ENCODE measurements around the gene BLVRB.
"Not testable (repeated sequence)": the region's sequence is repeated elsewhere in the genome, so short reads cannot be mapped to it uniquely, and the experiment has no call there.

BLVRB gene

DNA sequence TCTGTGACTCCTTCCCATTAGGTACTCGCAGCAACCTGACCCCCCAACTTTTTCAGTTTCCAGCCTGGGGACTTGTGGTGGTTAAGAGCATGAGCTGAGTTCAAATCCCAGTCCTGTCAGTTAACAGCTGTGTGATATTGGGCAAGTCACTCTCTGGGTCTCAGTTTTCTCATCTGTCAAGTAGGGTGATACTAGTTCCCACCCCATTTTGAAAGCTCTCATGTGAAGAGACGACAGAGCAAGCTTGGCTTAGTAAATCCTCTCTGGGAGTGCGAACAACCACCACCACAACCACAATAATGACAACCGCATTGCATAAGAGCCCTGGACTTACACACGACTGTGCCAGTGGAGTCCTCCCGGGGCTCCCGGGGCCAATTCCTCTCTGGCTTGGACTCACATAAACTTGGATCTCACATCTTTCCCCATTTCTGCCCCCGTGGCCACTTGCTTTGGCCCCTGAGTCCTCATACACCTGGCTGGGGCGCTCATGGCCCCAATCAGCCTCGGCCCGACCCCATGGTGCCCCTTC, 454 bp downstream of the BLVRB start:
- no peaks in the 10 kb centered on the region for H3K9me3 ChIP-seq (replicated peaks; ENCODE audit: insufficient read depth, low read length)
- H3K27me3 ChIP-seq (replicated peaks; ENCODE audit: insufficient read depth, low read length): peaks cover 13% of the 10 kb centered on the region
- H3F3A ChIP-seq (ENCODE audit: insufficient read depth, low read length): 0 out of 2 replicates have a peak, but pooled peaks cover 3% of the 10 kb centered on the region
- peak; percentile 26 for DNase-seq
- H3K4me1 ChIP-seq (ENCODE audit: low read length): peaks cover 20% of the 10 kb centered on the region
- no peak for TF ChIP-seq EZH2 (optimal IDR thresholded peaks at IDR 0.05; ENCODE audit: low read depth, low read length)
- no peak for TF ChIP-seq CTCF (IDR thresholded peaks at IDR 0.05; ENCODE audit: low read length)
- H3K9ac ChIP-seq (ENCODE audit: low read length): peak overlapping the region; percentile 61
- no peaks in the 10 kb centered on the region for H3K9me2 ChIP-seq (replicated peaks; ENCODE audit: insufficient read depth, low read length)
- peak overlapping the region; percentile 63 for H3K4me2 ChIP-seq (ENCODE audit: low read depth, low read length)
- no peaks in the 10 kb centered on the region for H3K79me2 ChIP-seq (ENCODE audit: low read length)
- peak overlapping the region; percentile 80 for H3K4me3 ChIP-seq (ENCODE audit: low read length)
- H2AFZ ChIP-seq (ENCODE audit: low read length): peak overlapping the region; percentile 83
- H4K20me1 ChIP-seq (ENCODE audit: insufficient read depth, low read length): no peaks in the 10 kb centered on the region
- no peaks in the 10 kb centered on the region for H3K36me3 ChIP-seq (replicated peaks; ENCODE audit: insufficient read depth, low read length)
- H3K27ac ChIP-seq (ENCODE audit: low read length): no peak overlapping the region

- Histone ChIP-seq H3K4me1 (ENCODE audit: low read length) (peaks cover 20% of the 10 kb centered on the region), H3K36me3 (replicated peaks; ENCODE audit: insufficient read depth, low read length) (no peaks in the 10 kb centered on the region), H3K9me2 (replicated peaks; ENCODE audit: insufficient read depth, low read length) (no peaks in the 10 kb centered on the region), H3K27me3 (replicated peaks; ENCODE audit: insufficient read depth, low read length) (peaks cover 13% of the 10 kb centered on the region), H4K20me1 (ENCODE audit: insufficient read depth, low read length) (no peaks in the 10 kb centered on the region), H3K9me3 (replicated peaks; ENCODE audit: insufficient read depth, low read length) (no peaks in the 10 kb centered on the region), H3K4me3 (ENCODE audit: low read length) (peak overlapping the region; percentile 80), H3K27ac (ENCODE audit: low read length) (no peak overlapping the region), H3K9ac (ENCODE audit: low read length) (no peak overlapping the region; the same call in 1 of the 2 replicates), H3F3A (ENCODE audit: insufficient read depth, low read length) (0 out of 2 replicates have a peak, but pooled peaks cover 3% of the 10 kb centered on the region), H3K4me2 (ENCODE audit: low read depth, low read length) (peak overlapping the region; percentile 63), H3K79me2 (ENCODE audit: low read length) (no peaks in the 10 kb centered on the region), H2AFZ (ENCODE audit: low read length) (peak overlapping the region; percentile 83)
- TF ChIP-seq CTCF (IDR thresholded peaks at IDR 0.05; ENCODE audit: low read length) (peak; percentile 78), EZH2 (optimal IDR thresholded peaks at IDR 0.05; ENCODE audit: low read depth, low read length) (no peak), EZH2phosphoT487 (IDR thresholded peaks at IDR 0.05; ENCODE audit: low read length) (no peak)
- DNase-seq: peak; percentile 63
Observed at GRCh38 chr19:40464059-40465024, 1.2 kb downstream of the BLVRB start.

GRCh38 chr19:40463587-40464037, 1.9 kb downstream of the BLVRB start:
- not testable (repeated sequence) for H3K9me3 ChIP-seq (replicated peaks; ENCODE audit: insufficient read depth, low read length); H3K36me3 ChIP-seq (replicated peaks; ENCODE audit: insufficient read depth, low read length); H4K20me1 ChIP-seq (ENCODE audit: insufficient read depth, low read length); H2AFZ ChIP-seq (ENCODE audit: low read length); H3K4me2 ChIP-seq (ENCODE audit: low read depth, low read length); DNase-seq; H3K79me2 ChIP-seq (ENCODE audit: low read length); H3K9ac ChIP-seq (ENCODE audit: low read length); H3K9me2 ChIP-seq (replicated peaks; ENCODE audit: insufficient read depth, low read length); H3K4me3 ChIP-seq (ENCODE audit: low read length); H3K27ac ChIP-seq (ENCODE audit: low read length); H3F3A ChIP-seq (ENCODE audit: insufficient read depth, low read length)
- Histone ChIP-seq H3K27me3 (replicated peaks; ENCODE audit: insufficient read depth, low read length) (peaks cover 13% of the 10 kb centered on the region), H3K4me1 (ENCODE audit: low read length) (peaks cover 20% of the 10 kb centered on the region)
